ENCODE results near the gene TNPO1. TPM values are rescaled to one million over a fixed set of nuclear protein-coding genes. Genes with fewer than 3 reads are reported as not detected.
A peak's percentile ranks its signal among the peaks of the same experiment; 100 is the strongest.

Gene TNPO1
- total RNA-seq, 1 donor from 2014 or later, result 205 TPM

DNA sequence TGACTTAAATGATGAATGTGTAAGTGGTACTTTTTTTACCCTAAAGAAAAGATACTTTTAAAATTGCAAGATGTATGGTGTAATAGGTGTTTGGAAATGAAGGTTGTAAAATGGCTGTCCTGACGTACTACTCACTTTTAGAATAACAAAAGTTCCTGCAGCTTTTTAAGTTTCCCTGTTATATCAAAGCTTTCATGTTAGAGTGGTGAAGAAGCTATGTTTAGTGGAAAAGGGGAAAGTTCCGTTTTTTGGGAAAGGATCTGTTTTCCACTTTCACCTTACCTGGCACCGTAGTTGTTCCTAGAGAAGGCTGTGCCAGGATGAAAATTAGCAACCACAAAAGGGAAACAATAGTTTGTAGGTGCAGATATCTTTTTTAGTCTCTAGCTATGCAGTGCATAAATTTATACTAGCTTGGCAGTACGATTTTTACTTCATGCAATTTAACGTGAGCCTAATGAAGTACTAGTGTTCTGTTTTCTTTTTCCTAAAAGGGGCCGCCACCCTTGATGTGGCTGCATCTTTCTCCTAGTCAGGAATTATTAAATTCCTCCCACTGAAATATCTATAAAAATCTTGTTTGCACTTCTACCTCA lies 1.3 kb downstream of the TNPO1 start:
- FAIRE-seq, result no peak

DNA sequence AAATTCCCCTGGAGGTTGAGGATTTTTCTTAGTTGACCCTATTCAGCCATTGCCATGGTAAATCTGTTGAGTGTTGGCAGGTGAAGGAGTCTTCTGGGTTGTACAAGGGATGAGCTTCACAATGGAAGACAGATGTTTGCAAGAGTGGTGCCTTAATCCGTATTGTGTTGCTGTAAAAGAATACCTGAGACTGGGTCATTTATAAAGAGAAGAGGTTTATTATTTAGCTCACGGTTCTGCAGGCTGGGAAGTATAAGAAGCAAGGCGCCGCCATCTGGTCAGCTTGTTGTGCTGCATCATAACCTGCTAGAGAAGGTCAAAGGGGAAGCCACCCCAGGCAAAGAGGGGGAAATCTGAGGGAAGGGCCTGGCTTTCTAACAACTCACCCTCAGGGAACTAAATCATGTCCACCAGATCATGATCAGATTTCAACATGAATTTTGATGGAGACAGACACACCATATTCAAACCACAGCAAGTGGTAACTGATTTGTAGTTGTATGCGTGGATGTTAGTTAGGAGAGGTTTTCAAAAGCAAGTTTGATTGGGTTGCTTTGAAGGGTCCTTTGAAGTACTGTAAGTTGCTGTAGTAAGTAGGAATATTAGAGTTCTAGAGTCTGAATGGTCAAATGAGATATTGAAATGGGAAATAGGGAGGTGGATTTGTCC lies 2.5 kb downstream of the TNPO1 start:
- FAIRE-seq, result no peak
- no peak for DNase-seq (ENCODE audit: low spot score in 2 of 2)

More for the DNA sequence above, 1.3 kb downstream of the TNPO1 start:
- no peak for DNase-seq (ENCODE audit: low spot score in 2 of 2)

- FAIRE-seq (no peak), DNase-seq (ENCODE audit: low spot score in 2 of 2) (no peak)
Observed at GRCh38 chr5:72821776-72822175, 5.3 kb downstream of the TNPO1 start.

DNA sequence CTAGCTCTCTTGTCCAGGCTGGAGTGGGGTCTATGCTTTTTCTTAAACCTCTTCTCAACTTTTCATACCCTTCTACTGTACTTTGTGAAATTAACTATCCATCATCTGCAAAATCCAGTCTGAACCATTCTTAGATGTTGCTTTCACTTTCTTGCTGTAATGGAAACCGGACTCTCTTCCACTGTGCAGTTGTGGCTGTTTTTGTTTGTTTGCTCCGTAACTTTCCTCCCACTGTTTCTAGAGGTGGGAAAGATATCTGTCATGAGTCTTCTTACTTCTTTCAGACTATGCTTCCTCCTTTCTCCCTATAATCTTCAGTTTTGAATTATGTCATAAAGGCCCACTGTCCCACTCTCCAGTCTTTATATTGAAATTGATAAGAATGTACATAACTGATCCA lies 6.5 kb downstream of the TNPO1 start:
- FAIRE-seq (no peak), DNase-seq (ENCODE audit: low spot score in 2 of 2) (no peak)

- DNase-seq (ENCODE audit: low spot score in 2 of 2) (no peak), FAIRE-seq (no peak)
Observed at GRCh38 chr5:72829707-72830106, 13.2 kb downstream of the TNPO1 start.

GRCh38 chr5:72830362-72830761 lies 13.9 kb downstream of the TNPO1 start:
- DNase-seq (ENCODE audit: low spot score in 2 of 2) (no peak), FAIRE-seq (no peak)

DNA sequence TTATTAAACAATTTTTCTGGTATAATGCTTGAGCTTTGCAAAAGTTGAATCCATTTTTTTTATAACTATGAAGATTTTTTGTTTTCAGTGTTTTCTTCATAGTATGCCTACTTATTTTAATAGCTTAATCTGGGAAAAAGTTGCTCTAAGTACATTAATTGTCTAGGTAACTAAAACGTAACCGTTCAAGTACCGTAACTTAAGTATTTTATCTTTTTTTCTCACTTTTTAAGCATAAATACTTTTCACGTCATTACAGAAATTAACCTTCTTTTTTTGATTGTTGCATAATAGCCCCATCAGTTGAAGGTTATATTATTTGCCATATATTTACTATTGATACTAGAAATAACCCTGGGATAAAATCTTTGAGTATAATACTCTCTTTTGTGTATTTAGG lies 15.2 kb downstream of the TNPO1 start:
- FAIRE-seq, result no peak
- DNase-seq (ENCODE audit: low spot score in 2 of 2), result no peak

- FAIRE-seq (no peak), DNase-seq (ENCODE audit: low spot score in 2 of 2) (no peak)
Observed at GRCh38 chr5:72834924-72835323, 18.5 kb downstream of the TNPO1 start.

DNA sequence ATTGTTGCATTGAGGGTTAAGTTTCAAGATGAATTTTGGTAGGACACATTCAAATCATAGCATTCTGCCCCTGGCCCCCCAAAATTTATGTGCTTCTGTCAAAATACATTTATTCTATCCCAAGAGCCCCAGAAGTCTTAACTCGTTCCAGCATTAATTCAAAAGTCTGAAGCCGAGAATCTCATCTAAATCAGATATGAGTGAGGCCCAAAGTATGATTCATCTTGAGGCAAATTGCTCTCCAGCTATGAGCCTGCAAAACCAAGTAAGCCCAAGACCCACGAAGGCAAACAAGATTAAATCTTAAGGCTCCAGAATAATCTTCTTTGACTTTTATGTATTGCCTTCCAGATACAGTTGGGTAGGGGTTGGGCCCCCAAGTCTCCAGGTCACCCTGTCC lies 19.2 kb downstream of the TNPO1 start:
- FAIRE-seq, result no peak

DNA sequence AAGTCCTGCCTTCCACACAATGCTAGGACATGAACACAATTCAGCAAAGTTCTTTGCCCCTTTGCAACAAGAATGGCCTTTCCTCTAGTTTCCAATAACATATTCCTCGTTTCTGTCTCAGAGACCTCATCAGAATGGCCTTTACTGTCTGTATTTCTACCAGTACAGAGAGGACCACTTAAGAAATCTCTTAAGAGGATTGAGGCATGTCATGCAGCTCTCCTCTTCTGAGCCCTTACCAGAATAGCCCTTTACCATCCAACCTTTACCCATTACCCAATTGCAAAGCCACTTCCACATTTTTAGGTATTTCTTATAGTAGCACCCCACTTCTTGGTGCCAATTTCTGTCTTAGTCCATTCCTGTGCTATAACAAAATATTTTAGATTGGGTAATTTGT lies 20.3 kb downstream of the TNPO1 start:
- no peak for DNase-seq (ENCODE audit: low spot score in 2 of 2)
- no peak for FAIRE-seq

More for the DNA sequence above, 19.2 kb downstream of the TNPO1 start:
- DNase-seq (ENCODE audit: low spot score in 2 of 2), result no peak

DNA sequence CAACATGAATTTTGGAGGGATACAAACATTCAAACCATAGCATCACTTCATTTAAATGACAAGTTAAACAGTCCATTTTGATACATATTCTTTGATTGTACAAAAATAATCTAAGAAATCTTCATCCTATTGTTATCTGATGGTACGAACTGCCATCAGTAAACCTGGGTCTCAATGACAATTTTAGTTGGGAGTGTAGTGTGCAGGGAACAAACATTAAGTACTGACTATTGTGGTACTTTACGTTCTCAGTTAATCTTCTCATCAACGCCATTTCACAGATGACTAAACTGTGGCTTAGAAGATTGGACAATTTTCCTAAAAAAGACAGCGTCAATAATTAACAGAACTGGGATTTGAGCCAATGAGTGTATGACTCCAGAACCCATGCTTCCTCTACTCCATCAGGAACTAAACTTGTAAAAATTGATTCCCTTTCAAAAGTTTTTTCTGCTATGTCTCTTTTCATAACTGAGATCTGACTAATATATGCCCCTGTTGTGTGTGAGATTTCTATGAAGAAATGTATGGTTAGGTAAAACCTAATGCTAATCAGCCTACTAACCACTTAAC lies 21.1 kb downstream of the TNPO1 start:
- no peak for DNase-seq (ENCODE audit: low spot score in 2 of 2)
- FAIRE-seq, result no peak

- FAIRE-seq, result no peak
Observed at GRCh38 chr5:72840041-72840440, 23.6 kb downstream of the TNPO1 start.

DNA sequence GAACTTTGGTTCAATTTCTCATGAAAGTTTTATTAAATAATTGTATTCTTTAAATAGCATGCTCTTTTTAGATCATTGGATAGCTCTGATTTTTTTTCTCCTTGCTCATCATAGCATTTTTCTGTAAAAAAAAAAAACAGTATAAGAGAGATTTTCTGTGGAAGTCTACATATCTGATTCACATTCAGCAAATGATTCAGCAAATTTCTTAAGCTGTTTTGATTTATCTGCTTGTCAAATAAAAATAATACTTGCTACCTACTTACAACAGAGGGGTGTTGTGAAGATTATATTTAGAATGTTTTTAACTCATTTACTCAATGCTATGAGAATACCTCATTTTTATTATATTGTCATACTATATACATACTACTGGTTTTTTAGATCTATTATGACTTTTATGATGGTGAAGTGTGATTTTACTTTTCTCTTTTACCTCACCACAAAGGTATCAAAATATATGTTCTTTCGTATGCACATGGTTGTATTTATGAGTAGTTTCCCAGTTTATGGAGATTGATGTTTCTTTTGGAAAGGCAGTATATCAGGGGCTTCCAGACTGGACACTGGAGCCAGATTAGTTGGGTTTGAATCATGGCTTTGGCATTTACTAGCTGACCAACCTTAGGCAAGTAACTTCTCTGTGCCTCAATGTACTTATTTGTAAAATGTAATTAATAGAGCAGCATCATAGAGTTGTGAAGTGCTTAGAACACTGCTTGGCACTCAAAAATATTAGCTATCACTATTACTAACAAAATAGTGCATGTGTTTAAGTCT lies 25.5 kb downstream of the TNPO1 start:
- FAIRE-seq, result no peak
- DNase-seq (ENCODE audit: low spot score in 2 of 2), result no peak

More at GRCh38 chr5:72840041-72840440, 23.6 kb downstream of the TNPO1 start:
- no peak for DNase-seq (ENCODE audit: low spot score in 2 of 2)

- FAIRE-seq, result no peak
- no peak for DNase-seq (ENCODE audit: low spot score in 2 of 2)
Observed at GRCh38 chr5:72842816-72843215, 26.4 kb downstream of the TNPO1 start.

DNA sequence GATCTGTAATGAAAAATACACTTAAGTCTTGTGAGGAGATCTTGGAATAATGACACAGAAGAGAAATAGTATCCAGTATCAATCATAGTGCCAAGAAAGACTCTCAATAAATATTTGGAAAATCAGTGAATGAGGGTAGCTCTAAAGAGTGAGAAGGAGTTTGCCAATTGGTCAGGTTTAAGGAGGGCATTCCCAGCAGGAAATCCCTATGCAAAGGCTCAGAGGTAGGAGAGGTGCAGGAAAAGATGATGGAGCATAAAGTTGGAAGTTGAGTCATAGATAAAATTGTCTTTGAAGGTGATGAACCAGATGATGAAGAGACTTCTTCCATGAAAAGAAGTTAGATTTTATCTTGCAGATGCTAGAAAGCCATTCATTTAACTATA lies 27.8 kb downstream of the TNPO1 start:
- no peak for FAIRE-seq

GRCh38 chr5:72845889-72846288 lies 29.4 kb downstream of the TNPO1 start:
- DNase-seq (ENCODE audit: low spot score in 2 of 2) (no peak), FAIRE-seq (no peak)

More for the DNA sequence above, 27.8 kb downstream of the TNPO1 start:
- DNase-seq (ENCODE audit: low spot score in 2 of 2), result no peak

DNA sequence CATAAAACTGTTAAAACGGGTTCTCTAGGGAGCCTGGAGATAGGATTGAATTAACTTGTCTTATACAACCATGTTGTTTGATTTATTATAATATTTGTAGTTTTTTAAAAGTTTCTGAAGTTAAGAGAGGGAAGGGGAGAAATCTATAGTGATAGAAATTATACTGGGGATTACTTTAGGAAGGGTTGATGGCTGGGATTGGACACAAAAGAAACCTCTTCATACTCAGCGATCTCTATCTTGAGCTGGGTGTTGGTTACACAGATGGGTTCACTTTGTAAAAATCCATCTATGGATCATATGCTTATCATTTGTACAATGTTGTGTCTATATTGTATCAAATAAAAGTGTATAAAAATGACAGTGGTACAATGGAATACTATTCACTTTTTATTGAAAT lies 30.0 kb downstream of the TNPO1 start:
- no peak for FAIRE-seq
- DNase-seq (ENCODE audit: low spot score in 2 of 2), result no peak

GRCh38 chr5:72847439-72847838 lies 31.0 kb downstream of the TNPO1 start:
- DNase-seq (ENCODE audit: low spot score in 2 of 2) (no peak), FAIRE-seq (no peak)

GRCh38 chr5:72847989-72848473 lies 31.6 kb downstream of the TNPO1 start:
- DNase-seq (ENCODE audit: low spot score in 2 of 2) (peak; percentile 65 to 77), FAIRE-seq (no peak)

DNA sequence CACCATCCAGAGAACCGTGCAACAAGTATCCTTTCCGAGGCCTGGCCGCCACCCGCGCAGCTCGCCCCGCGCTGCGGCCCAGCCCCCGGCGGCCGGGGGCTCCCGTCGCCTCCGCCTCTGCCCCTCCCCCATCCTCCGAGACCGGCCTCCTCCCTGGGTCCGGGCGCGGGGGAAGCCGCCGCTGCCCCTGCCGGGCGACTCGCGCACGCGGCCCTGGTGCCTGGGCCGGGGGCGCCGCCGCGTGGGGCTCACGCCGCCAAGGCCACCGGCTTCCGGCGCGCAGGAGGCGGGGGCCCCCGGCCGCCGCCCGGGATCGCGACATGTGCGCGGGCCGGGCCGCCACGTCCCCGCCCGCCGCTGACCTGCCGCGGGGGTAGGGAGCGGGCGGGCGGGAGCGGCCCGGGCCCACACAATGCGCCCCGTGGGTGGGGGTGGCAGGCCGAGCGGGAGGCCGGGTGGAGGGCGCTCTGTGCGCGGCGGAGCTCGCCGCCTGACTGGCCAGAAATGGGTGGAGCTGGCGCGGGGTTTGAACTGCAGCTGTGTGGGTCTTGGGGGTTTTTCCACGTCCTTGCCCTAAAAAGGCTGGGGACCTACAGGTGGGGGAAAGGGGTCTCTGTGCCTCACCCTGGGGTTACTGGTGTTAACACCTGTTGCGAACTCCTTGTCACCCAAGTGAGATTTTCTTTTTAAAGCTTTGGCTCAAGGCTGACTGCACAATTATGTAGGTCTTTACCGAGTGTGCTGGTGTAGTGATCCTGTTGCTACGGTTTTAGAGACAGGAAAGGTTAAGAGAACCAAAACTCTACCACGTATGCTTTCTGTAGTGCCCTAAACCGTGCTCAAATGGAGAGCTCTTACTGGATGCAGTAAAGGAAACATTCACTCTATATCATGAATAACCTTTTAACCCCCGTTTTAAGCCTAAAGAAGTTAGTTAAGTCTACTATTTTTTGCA lies 32.3 kb downstream of the TNPO1 start:
- peak; percentile 66 to 78 for DNase-seq (ENCODE audit: low spot score in 2 of 2)

More for the DNA sequence above, 32.3 kb downstream of the TNPO1 start:
- no peak for FAIRE-seq

All from frontal cortex (tissue), 4 donors.